Urinary bladder (tissue), 4 donors: ENCODE measurements around the gene GINS2. TPM values are rescaled to one million over a fixed set of nuclear protein-coding genes. Genes with fewer than 3 reads are reported as not detected.

ENCODE experiments used
- DNase-seq: peaks from one replicate; pipeline ENCODE4 v3.0.0-alpha.2; 2015; ENCODE audit errors: extremely low spot score
- H3K27ac ChIP-seq: one replicate; pipeline ENCODE4 v1.5.1; 2013; ENCODE audit warnings: low read depth, mild to moderate bottlenecking, moderate library complexity
- H3K36me3 ChIP-seq: one replicate; pipeline ENCODE4 v1.6.1; 2013; ENCODE audit warnings: mild to moderate bottlenecking, moderate library complexity; ENCODE audit not compliant: insufficient read depth
- H3K4me1 ChIP-seq: one replicate; pipeline ENCODE4 v1.6.1; 2013; ENCODE audit warnings: mild to moderate bottlenecking, moderate library complexity; ENCODE audit not compliant: insufficient read depth
- H3K4me3 ChIP-seq: one replicate; pipeline ENCODE4 v1.5.1; 2013; ENCODE audit warnings: low read depth, low read length
- WGBS: extraction: QIAGEN DNeasy Blood & Tissue Kit; methylation state at CpG from one replicate; pipeline ENCODE4 v1.1.7; 2013; 5-methylcytosine and 5-hydroxymethylcytosine counted together
- polyA plus RNA-seq: library from polyadenylated mRNA; stranded (reverse); fragments of 200-250 nt; gene quantifications from one replicate; pipeline ENCODE4 v1.2.3, GENCODE V29; 2013
- small RNA-seq: library from RNA; depleted of rRNA; stranded (forward); fragments of <200 nt; gene quantifications from one replicate; pipeline ENCODE3, GENCODE V24; 2014
- total RNA-seq: library from RNA; depleted of rRNA; stranded (reverse); fragments of >200 nt; gene quantifications from one replicate; pipeline ENCODE4 v1.2.3, GENCODE V29; 2014
- donor health status: healthy with polysubstance abuse.
- donor health status: healthy.

Gene GINS2
- total and polyA plus RNA-seq, 2 donors = 0.82 to 6.9 TPM

DNA sequence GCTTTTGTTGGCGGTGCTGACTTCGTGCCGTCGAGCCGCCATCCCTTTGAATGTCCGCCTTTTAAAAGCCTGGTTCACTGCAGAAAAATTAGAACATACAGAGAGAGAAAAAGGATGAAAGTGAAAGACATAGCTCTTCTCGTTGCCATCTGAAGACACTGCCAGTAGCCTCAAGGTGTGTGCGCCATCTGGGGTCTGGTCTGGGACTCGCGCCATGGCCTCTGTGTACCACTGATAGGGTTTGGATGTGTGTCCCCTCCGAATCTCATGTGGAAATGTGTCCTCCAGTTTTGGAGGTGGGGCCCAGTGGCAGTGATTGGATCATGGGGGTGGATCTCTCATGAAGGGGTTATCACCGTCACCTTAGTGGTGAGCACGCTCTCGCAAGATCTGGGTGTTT, 60.1 kb downstream of the GINS2 start:
- H3K36me3 ChIP-seq = no peaks in the 10 kb centered on the region
- WGBS = 96% methylated on average over 14 of the region's 14 CpGs
- H3K4me3 ChIP-seq = no peak overlapping the region

DNA sequence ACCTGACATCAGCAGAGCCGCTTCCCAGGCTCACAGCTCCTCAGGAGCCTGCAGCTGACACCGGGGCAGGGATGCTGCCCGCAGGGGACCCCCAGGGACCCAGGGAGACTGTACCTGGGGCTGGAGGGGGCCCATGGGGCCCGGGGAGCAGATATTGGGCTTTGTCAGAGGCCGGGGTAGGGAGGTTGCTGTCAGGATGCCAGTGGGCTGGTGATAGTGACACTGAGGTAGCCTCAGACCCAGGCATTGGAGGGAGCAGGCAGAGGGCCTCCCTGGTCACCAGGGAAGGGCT, 60.5 kb downstream of the GINS2 start:
- 67% methylated on average over 5 of the region's 5 CpGs for WGBS
- no peaks in the 10 kb centered on the region for H3K36me3 ChIP-seq
- no peaks in the 10 kb centered on the region for H3K4me1 ChIP-seq
- no peak overlapping the region for H3K4me3 ChIP-seq
- DNase-seq = no peak
- no peak overlapping the region for H3K27ac ChIP-seq

More for the DNA sequence above, 60.1 kb downstream of the GINS2 start:
- no peak for DNase-seq
- no peaks in the 10 kb centered on the region for H3K4me1 ChIP-seq
- H3K27ac ChIP-seq = no peak overlapping the region

DNA sequence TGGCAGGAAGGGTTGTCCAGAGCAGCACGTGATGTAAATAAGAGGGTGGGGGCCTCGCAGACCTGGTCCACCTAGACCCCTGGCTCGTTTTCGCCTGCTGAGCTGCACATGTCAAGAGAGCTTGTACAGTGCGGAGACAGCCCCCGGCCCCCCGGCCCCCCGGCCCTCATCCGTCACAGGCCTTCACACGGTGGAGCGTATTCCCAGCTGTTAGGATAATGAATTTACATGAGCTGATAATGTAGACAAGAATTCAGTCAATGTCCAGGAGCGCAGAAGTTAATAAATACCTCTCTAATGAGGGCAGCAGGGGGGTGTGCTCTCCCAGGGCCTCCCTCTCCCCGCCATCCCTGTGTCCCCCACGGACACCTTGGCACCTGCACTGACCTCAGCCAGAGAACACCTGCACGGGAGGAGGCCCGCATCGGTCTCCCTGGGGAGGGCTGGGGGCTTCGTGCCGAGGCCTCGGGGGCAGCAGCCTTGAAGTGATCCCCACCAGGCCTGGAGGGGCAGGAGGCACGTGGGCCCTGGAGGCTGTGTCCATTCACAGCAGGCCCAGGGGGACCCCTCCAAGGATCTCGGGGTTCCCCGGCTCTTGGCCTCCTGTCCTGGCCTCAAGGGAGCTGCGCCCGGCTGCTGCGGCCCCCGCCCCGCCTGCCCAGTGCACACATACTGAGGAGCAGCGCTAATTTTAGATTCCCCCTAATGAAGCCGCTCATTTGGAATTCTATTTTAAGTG, 61.1 kb downstream of the GINS2 start:
- 75% methylated on average over 30 of the region's 30 CpGs for WGBS
- no peaks in the 10 kb centered on the region for H3K36me3 ChIP-seq
- no peak overlapping the region for H3K27ac ChIP-seq
- no peak overlapping the region for H3K4me3 ChIP-seq
- no peaks in the 10 kb centered on the region for H3K4me1 ChIP-seq
- DNase-seq = no peak

DNA sequence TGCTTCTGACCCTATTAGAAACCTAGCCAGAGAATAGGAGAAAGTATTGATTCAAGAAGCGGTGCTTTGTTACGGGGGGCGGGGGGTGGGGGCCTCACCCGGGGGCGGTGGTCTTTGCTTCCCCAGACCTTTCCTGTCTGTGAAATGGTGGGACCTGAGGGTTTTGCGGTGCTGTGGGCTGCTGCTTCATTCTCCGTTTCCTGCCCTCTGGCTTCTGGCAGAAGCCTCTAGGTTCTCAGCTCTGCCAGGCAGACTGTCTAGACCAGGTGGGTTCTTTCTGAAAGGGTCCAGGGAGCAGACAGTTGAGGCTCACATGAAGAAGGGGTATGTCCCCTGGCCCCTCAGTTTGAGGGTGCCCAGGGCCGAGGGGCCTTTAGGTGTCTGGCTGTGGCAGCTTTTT, 61.7 kb downstream of the GINS2 start:
- DNase-seq = no peak
- Histone ChIP-seq H3K4me3 (no peak overlapping the region), H3K36me3 (no peaks in the 10 kb centered on the region), H3K27ac (no peak overlapping the region), H3K4me1 (no peaks in the 10 kb centered on the region)
- 67% methylated on average over 8 of the region's 8 CpGs for WGBS

Small RNAs within 50 kb of the gene (small RNA-seq; reads per million reads assigned to genes)
- not detected for gene RN7SL381P

Other genes starting within 250 kb of the GINS2 start
- gene GSE1, start 75.6 kb downstream of the GINS2 start, total RNA-seq = 33.4 TPM
- 29.7 TPM for gene GSE1, start 75.6 kb downstream of the GINS2 start, polyA plus RNA-seq
- 6.6 TPM for gene C16orf74, start 62.1 kb upstream of the GINS2 start, total RNA-seq
- 10.7 TPM for gene C16orf74, start 62.1 kb upstream of the GINS2 start, polyA plus RNA-seq
- 15.0 TPM for gene EMC8, start 110.6 kb upstream of the GINS2 start, total RNA-seq
- 19.0 TPM for gene EMC8, start 110.6 kb upstream of the GINS2 start, polyA plus RNA-seq
- gene COX4I1, start 110.7 kb upstream of the GINS2 start, total RNA-seq = 200 TPM
- 764 TPM for gene COX4I1, start 110.7 kb upstream of the GINS2 start, polyA plus RNA-seq
- gene IRF8, start 210.2 kb upstream of the GINS2 start, total RNA-seq = 20.6 TPM
- gene IRF8, start 210.2 kb upstream of the GINS2 start, polyA plus RNA-seq = 7.3 TPM